ENCODE results near the gene PRKAG2. TPM values are rescaled to one million over a fixed set of nuclear protein-coding genes. Genes with fewer than 3 reads are reported as not detected.

Gene PRKAG2
- total and polyA plus RNA-seq, 8 donors: 7.4 to 16.7 (median 9.2) TPM

GRCh38 chr7:151708610-151709009 lies 168.3 kb downstream of the PRKAG2 start:
- TF ChIP-seq CTCF (IDR thresholded peaks at IDR 0.05): no peak
- Histone ChIP-seq H3K4me3 (no peak overlapping the region), H3K27me3 (no peaks in the 10 kb centered on the region), H3K27ac (no peak overlapping the region), H3K4me1 (peaks cover 0 to 10% (median 6%) of the 10 kb centered on the region in 3 donors), H3K36me3 (no peaks in the 10 kb centered on the region), H3K9me3 (no peaks in the 10 kb centered on the region)
- ATAC-seq (no peak), FAIRE-seq (no peak), DNase-seq (peak in 1 of 6 donors; percentile 21)
- 90 to 96% methylated on average over 8 of the region's 8 CpGs for WGBS, 2 donors
- intact Hi-C loops (cut with DNase I): no loop called here

- intact Hi-C loops (cut with DNase I): no loop called here
- Histone ChIP-seq H3K27me3 (no peaks in the 10 kb centered on the region), H3K4me3 (no peak overlapping the region), H3K27ac (no peak overlapping the region), H3K9me3 (no peaks in the 10 kb centered on the region), H3K36me3 (no peaks in the 10 kb centered on the region), H3K4me1 (peaks cover 0 to 10% (median 6%) of the 10 kb centered on the region in 3 donors)
- peak in 1 of 6 donors; percentile 31 for DNase-seq
- 94% methylated on average over 14 of the region's 14 CpGs for WGBS, 2 donors
- no peak for TF ChIP-seq CTCF (IDR thresholded peaks at IDR 0.05)
- ATAC-seq: no peak
- FAIRE-seq: no peak
These were observed 169.2 kb downstream of the PRKAG2 start for GRCh38 chr7:151707757-151708156.

- FAIRE-seq: no peak
- H3K36me3 ChIP-seq: no peaks in the 10 kb centered on the region
- intact Hi-C loops (cut with DNase I): no loop called here
- no peak for TF ChIP-seq CTCF (IDR thresholded peaks at IDR 0.05)
- no peak overlapping the region for H3K4me3 ChIP-seq
- DNase-seq: no peak
- H3K4me1 ChIP-seq: peaks cover 0 to 10% (median 6%) of the 10 kb centered on the region in 3 donors
- WGBS, 2 donors: 91 to 93% methylated on average over 8 of the region's 8 CpGs
- no peak for ATAC-seq
- H3K9me3 ChIP-seq: no peaks in the 10 kb centered on the region
- no peak overlapping the region for H3K27ac ChIP-seq
- no peaks in the 10 kb centered on the region for H3K27me3 ChIP-seq
These were observed 169.8 kb downstream of the PRKAG2 start for GRCh38 chr7:151707105-151707469.

GRCh38 chr7:151706277-151707104 lies 170.4 kb downstream of the PRKAG2 start:
- WGBS, 2 donors: 87 to 88% methylated on average over 15 of the region's 15 CpGs
- TF ChIP-seq CTCF (IDR thresholded peaks at IDR 0.05): no peak
- no peaks in the 10 kb centered on the region for H3K36me3 ChIP-seq
- no peak for ATAC-seq
- H3K9me3 ChIP-seq: no peaks in the 10 kb centered on the region
- no peak overlapping the region for H3K27ac ChIP-seq
- FAIRE-seq: no peak
- no peaks in the 10 kb centered on the region for H3K27me3 ChIP-seq
- no peak overlapping the region for H3K4me3 ChIP-seq
- intact Hi-C loops (cut with DNase I): no loop called here
- H3K4me1 ChIP-seq: peaks cover 0 to 10% (median 6%) of the 10 kb centered on the region in 3 donors
- DNase-seq: peak in 1 of 6 donors; percentile 48
